ENCODE measurements around the gene LTB. TPM values are rescaled to one million over a fixed set of nuclear protein-coding genes. Genes with fewer than 3 reads are reported as not detected.

LTB gene
- total RNA-seq, 4 donors from 2014 or later: not detected

DNA sequence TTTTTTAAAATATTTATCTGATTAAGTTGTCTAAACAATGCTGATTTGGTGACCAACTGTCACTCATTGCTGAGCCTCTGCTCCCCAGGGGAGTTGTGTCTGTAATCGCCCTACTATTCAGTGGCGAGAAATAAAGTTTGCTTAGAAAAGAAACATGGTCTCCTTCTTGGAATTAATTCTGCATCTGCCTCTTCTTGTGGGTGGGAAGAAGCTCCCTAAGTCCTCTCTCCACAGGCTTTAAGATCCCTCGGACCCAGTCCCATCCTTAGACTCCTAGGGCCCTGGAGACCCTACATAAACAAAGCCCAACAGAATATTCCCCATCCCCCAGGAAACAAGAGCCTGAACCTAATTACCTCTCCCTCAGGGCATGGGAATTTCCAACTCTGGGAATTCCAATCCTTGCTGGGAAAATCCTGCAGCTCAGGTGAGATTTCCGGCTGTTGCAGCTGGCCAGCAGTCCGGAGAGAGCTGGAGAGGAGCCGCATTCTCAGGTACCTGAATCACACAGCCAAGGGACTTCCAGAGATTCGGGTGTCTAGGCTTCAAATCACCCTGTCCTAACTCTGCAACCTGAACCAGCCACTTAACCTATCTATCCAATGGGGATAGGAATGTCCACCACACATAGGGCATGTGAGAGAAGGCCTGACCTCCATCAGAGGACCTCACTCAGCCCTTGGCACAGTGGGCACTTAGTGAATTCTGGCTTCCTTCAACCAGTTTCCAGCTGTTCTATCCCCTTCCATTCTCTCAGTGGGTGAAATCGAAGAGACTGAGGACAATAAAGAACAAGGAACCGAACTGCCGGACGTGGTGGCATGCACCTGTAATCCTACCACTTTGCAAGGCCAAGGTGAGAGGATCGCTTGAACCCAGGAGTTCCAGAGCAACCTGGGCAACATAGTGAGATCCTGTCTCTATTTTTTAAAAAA, 3.8 kb downstream of the LTB start:
- TF ChIP-seq POLR2AphosphoS5 (IDR thresholded peaks at IDR 0.05) (no peak), EP300 (IDR thresholded peaks at IDR 0.05) (no peak), POLR2A (IDR thresholded peaks at IDR 0.05) (no peak)
- TF ChIP-seq, protein P1, sequence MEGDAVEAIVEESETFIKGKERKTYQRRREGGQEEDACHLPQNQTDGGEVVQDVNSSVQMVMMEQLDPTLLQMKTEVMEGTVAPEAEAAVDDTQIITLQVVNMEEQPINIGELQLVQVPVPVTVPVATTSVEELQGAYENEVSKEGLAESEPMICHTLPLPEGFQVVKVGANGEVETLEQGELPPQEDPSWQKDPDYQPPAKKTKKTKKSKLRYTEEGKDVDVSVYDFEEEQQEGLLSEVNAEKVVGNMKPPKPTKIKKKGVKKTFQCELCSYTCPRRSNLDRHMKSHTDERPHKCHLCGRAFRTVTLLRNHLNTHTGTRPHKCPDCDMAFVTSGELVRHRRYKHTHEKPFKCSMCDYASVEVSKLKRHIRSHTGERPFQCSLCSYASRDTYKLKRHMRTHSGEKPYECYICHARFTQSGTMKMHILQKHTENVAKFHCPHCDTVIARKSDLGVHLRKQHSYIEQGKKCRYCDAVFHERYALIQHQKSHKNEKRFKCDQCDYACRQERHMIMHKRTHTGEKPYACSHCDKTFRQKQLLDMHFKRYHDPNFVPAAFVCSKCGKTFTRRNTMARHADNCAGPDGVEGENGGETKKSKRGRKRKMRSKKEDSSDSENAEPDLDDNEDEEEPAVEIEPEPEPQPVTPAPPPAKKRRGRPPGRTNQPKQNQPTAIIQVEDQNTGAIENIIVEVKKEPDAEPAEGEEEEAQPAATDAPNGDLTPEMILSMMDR (IDR thresholded peaks at IDR 0.05): no peak
- H3K36me3 ChIP-seq: no peaks in the 10 kb centered on the region
- peaks cover 17% of the 10 kb centered on the region for H3K4me1 ChIP-seq
- no peaks in the 10 kb centered on the region for H3K9me3 ChIP-seq
- no peak overlapping the region for H3K4me3 ChIP-seq
- no peak overlapping the region for H3K27ac ChIP-seq
- H3K27me3 ChIP-seq: no peaks in the 10 kb centered on the region
- no peak for DNase-seq (ENCODE audit: low spot score in 2 of 2)
- WGBS: 78% methylated on average over 11 of the region's 12 CpGs

DNA sequence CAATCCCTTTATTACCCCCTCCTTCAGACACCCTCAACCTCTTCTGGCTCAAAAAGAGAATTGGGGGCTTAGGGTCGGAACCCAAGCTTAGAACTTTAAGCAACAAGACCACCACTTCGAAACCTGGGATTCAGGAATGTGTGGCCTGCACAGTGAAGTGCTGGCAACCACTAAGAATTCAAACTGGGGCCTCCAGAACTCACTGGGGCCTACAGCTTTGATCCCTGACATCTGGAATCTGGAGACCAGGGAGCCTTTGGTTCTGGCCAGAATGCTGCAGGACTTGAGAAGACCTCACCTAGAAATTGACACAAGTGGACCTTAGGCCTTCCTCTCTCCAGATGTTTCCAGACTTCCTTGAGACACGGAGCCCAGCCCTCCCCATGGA, 4.7 kb downstream of the LTB start:
- TF ChIP-seq, protein P1 (IDR thresholded peaks at IDR 0.05): no peak
- TF ChIP-seq EP300 (IDR thresholded peaks at IDR 0.05) (no peak), POLR2A (IDR thresholded peaks at IDR 0.05) (no peak), POLR2AphosphoS5 (IDR thresholded peaks at IDR 0.05) (no peak)
- WGBS: 78% methylated on average over 3 of the region's 3 CpGs
- Histone ChIP-seq H3K27ac (no peak overlapping the region), H3K4me3 (no peak overlapping the region), H3K27me3 (no peaks in the 10 kb centered on the region), H3K36me3 (no peaks in the 10 kb centered on the region), H3K9me3 (no peaks in the 10 kb centered on the region), H3K4me1 (peaks cover 17% of the 10 kb centered on the region)
- DNase-seq (ENCODE audit: low spot score in 2 of 2): no peak

DNA sequence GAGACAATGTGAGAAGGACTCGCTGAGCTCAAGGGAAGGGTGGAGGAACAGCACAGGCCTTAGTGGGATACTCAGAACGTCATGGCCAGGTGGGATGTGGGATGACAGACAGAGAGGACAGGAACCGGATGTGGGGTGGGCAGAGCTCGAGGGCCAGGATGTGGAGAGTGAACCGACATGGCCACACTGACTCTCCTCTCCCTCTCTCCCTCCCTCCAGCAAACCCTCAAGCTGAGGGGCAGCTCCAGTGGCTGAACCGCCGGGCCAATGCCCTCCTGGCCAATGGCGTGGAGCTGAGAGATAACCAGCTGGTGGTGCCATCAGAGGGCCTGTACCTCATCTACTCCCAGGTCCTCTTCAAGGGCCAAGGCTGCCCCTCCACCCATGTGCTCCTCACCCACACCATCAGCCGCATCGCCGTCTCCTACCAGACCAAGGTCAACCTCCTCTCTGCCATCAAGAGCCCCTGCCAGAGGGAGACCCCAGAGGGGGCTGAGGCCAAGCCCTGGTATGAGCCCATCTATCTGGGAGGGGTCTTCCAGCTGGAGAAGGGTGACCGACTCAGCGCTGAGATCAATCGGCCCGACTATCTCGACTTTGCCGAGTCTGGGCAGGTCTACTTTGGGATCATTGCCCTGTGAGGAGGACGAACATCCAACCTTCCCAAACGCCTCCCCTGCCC, 5.2 kb downstream of the LTB start:
- H3K27ac ChIP-seq: no peak overlapping the region
- no peak overlapping the region for H3K4me3 ChIP-seq
- 76% methylated on average over 19 of the region's 19 CpGs for WGBS
- no peak for DNase-seq (ENCODE audit: low spot score in 2 of 2)
- no peaks in the 10 kb centered on the region for H3K36me3 ChIP-seq
- no peaks in the 10 kb centered on the region for H3K9me3 ChIP-seq
- H3K4me1 ChIP-seq: peaks cover 17% of the 10 kb centered on the region
- H3K27me3 ChIP-seq: peaks cover 3% of the 10 kb centered on the region
- no peak for TF ChIP-seq POLR2AphosphoS5 (IDR thresholded peaks at IDR 0.05)
- TF ChIP-seq, protein P1 (IDR thresholded peaks at IDR 0.05): no peak

DNA sequence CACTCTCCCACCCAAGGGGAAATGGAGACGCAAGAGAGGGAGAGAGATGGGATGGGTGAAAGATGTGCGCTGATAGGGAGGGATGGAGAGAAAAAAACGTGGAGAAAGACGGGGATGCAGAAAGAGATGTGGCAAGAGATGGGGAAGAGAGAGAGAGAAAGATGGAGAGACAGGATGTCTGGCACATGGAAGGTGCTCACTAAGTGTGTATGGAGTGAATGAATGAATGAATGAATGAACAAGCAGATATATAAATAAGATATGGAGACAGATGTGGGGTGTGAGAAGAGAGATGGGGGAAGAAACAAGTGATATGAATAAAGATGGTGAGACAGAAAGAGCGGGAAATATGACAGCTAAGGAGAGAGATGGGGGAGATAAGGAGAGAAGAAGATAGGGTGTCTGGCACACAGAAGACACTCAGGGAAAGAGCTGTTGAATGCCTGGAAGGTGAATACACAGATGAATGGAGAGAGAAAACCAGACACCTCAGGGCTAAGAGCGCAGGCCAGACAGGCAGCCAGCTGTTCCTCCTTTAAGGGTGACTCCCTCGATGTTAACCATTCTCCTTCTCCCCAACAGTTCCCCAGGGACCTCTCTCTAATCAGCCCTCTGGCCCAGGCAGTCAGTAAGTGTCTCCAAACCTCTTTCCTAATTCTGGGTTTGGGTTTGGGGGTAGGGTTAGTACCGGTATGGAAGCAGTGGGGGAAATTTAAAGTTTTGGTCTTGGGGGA, 6.1 kb downstream of the LTB start:
- Histone ChIP-seq H3K4me1 (peaks cover 8% of the 10 kb centered on the region), H3K4me3 (peak overlapping the region; percentile 39), H3K9me3 (no peaks in the 10 kb centered on the region), H3K36me3 (no peaks in the 10 kb centered on the region), H3K27ac (no peak overlapping the region), H3K27me3 (peaks cover 3% of the 10 kb centered on the region)
- no peak for DNase-seq (ENCODE audit: low spot score in 2 of 2)
- TF ChIP-seq, protein P1 (IDR thresholded peaks at IDR 0.05): no peak
- no peak for TF ChIP-seq POLR2AphosphoS5 (IDR thresholded peaks at IDR 0.05)
- TF ChIP-seq POLR2A (IDR thresholded peaks at IDR 0.05): no peak
- TF ChIP-seq EP300 (IDR thresholded peaks at IDR 0.05): no peak
- WGBS: 46% methylated on average over 8 of the region's 8 CpGs
